Measurements from ENCODE around the gene CLCF1.
"Not testable (repeated sequence)": the region's sequence is repeated elsewhere in the genome, so short reads cannot be mapped to it uniquely, and the experiment has no call there.

CLCF1 gene

DNA sequence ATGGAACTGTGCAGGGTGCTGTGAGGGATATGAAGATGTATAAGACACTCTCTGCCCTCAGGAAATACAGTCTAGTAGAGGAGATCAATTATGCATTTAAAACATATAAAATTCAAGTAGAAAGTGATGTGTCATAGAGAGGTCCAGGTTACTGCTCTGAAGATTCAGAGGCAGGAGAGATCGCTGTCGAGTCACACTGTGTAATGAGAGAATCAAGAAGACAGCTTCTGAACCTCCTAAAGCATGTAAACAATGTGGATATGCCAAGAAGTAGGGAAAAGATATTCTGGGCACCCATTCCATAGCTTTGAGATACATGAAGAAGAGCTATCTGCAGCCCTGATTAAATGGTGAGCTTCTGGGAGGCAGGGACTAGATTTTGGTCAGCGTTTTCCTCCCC, 53.4 kb downstream of the CLCF1 start:
- TF ChIP-seq, protein P1, sequence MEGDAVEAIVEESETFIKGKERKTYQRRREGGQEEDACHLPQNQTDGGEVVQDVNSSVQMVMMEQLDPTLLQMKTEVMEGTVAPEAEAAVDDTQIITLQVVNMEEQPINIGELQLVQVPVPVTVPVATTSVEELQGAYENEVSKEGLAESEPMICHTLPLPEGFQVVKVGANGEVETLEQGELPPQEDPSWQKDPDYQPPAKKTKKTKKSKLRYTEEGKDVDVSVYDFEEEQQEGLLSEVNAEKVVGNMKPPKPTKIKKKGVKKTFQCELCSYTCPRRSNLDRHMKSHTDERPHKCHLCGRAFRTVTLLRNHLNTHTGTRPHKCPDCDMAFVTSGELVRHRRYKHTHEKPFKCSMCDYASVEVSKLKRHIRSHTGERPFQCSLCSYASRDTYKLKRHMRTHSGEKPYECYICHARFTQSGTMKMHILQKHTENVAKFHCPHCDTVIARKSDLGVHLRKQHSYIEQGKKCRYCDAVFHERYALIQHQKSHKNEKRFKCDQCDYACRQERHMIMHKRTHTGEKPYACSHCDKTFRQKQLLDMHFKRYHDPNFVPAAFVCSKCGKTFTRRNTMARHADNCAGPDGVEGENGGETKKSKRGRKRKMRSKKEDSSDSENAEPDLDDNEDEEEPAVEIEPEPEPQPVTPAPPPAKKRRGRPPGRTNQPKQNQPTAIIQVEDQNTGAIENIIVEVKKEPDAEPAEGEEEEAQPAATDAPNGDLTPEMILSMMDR (IDR thresholded peaks at IDR 0.05; ENCODE audit: insufficient read depth, low read length, missing control alignments): no peak
- peak; percentile 31 for DNase-seq (ENCODE audit: low read depth, low spot score)
- ChIA-PET CTCF (interaction anchor here (0.7 to 12.2 kb wide), 9 partner anchors 11 to 238 kb away, joined by 3 to 295 read pairs (median 10); partner anchors contain the start of genes GRK2 and POLD4), POLR2A (no interaction called here)
- no peak overlapping the region for H3K4me3 ChIP-seq (ENCODE audit: low read depth, low read length)

DNA sequence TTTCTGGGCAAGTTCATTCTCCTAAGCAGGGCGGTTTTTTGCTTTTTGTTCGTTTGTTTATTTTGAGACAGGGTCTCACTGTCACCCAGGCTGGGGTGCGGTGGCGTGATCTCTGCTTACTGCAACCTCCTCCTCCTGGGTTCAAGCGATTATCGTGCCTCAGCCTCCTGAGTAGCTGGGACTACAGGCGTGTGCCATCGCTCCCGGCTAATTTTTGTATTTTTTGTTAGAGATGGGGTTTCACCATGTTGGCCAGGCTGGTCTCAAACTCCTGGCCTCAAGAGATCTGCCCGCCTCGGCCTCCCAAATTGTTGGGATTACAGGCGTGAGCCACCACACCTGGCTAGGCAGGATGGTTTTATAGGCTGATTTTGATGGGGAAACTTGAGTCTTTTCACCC, 54.5 kb downstream of the CLCF1 start:
- POLR2A ChIA-PET; H3K4me3 ChIP-seq (ENCODE audit: low read depth, low read length): not testable (repeated sequence)
- CTCF ChIA-PET: interaction anchor here (0.6 to 12.2 kb wide), 8 partner anchors 11 to 74 kb away, joined by 3 to 295 read pairs (median 12); partner anchors contain the start of genes GRK2 and POLD4

DNA sequence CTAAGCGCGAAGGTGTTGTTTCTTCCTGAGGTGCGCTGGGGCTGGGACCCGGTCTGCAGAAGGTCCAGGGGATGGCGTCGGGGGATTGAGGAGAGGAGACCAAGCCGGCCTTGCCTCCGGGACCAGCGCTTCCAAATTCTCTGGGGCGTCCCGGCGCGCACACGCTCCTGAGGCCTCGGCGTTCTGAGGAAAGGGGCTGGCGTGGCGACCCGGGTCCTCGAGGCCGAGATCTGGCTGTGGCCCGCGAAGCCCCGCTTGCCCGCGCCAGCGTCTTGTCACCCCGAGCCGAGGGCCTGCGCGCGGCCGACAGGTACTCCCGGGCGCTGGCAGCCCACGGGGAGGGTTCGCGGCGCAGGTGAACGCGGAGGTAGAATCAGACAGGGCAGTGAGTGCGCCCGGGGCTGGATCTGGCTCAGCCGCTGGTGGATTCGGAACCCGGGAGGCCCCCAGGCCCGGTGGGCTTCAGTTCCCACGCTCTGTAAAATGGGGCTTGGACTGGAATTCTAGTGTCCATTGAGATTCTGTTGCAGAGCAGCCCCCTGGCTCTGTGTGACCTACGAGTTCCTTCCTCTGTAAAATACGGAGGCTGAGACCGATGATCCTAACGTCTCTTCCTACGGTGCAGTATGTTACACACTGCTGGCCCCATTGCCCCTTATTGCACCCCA, 55.4 kb downstream of the CLCF1 start:
- peak overlapping the region; percentile 96 for H3K4me3 ChIP-seq (ENCODE audit: low read depth, low read length)
- no peak for DNase-seq (ENCODE audit: low read depth, low spot score)
- CTCF ChIA-PET: interaction anchor here (0.6 to 12.2 kb wide), 31 partner anchors 8 to 267 kb away, joined by 3 to 295 read pairs (median 7); partner anchors contain the start of genes ANKRD13D, GRK2, POLD4 and SSH3
- POLR2A ChIA-PET: interaction anchor here (0.8 to 4.6 kb wide), 9 partner anchors 10 to 84 kb away, joined by 3 to 28 read pairs (median 3); partner anchors contain the start of genes RAD9A and SSH3
- TF ChIP-seq, protein P1 (IDR thresholded peaks at IDR 0.05; ENCODE audit: insufficient read depth, low read length, missing control alignments): no peak

More for the DNA sequence above, 54.5 kb downstream of the CLCF1 start:
- DNase-seq (ENCODE audit: low read depth, low spot score): not testable (repeated sequence)

DNA sequence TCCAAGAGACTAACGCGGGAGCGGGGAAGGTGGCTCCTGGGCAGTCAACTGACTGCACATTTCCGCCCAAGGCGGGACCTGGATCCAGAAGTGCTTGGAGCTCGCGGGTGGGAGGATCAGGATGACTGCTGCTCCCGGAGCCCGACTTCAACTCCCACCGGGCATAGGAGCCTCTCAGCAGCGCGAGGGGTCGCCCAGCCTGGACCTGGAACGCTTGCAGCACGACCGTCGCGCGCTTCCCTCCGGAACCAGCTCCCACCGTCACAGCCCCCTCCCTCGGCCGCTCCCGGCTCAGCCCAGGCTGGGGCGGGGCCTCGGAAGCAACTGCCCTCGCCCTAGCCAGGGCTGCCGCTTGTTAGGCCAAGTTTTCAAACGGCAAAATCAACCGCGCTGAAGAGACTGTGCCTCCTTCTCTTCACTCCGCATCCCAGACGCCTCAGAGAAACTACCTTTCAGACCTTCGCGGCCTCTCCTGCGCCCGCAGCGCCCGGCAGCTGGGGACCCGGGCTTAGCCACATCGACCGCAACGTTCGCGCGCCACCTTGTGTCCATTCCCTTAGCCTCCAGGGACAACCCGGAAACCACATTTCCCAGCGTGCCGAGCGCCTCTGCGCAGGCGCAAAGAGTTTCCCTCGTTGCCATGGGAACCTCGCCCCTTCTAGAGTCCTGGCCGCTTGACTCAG, 56.1 kb downstream of the CLCF1 start:
- TF ChIP-seq, protein P1 (IDR thresholded peaks at IDR 0.05; ENCODE audit: insufficient read depth, low read length, missing control alignments): peak; percentile 93
- peak; percentile 53 for DNase-seq (ENCODE audit: low read depth, low spot score)
- H3K4me3 ChIP-seq (ENCODE audit: low read depth, low read length): peak overlapping the region; percentile 96
- CTCF ChIA-PET: interaction anchor here (0.8 to 12.2 kb wide), 38 partner anchors 9 to 266 kb away, joined by 3 to 295 read pairs (median 5); partner anchors contain the start of genes ANKRD13D, GRK2, POLD4 and SSH3
- POLR2A ChIA-PET: interaction anchor here (0.6 to 4.6 kb wide), 11 partner anchors 9 to 198 kb away, joined by 3 to 28 read pairs (median 3); partner anchors contain the start of genes KDM2A, RAD9A and SSH3

DNA sequence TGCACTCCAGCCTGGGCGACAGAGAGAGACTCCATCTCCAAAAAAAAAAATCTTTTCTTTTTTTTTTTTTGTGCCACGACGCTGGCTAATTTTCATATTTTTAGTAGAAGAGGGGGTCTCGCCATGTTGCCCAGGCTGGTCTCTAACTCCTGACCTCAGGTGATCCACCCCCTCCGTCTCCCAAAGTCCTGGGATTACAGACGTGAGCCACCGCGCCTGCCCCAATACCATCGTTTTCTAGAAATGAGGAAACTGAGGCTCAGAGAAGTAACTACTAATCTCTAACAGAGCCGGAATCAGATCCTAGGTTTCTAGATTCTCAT, 56.6 kb downstream of the CLCF1 start:
- ChIA-PET POLR2A (interaction anchor here (0.6 to 4.6 kb wide), 10 partner anchors 9 to 198 kb away, joined by 3 to 28 read pairs (median 4); partner anchors contain the start of genes KDM2A, RAD9A and SSH3), CTCF (interaction anchor here (0.8 to 12.2 kb wide), 34 partner anchors 9 to 266 kb away, joined by 3 to 295 read pairs (median 6); partner anchors contain the start of genes ANKRD13D, GRK2, POLD4 and SSH3)
- no peak for DNase-seq (ENCODE audit: low read depth, low spot score)
- TF ChIP-seq, protein P1 (IDR thresholded peaks at IDR 0.05; ENCODE audit: insufficient read depth, low read length, missing control alignments): no peak
- peak overlapping the region; percentile 96 for H3K4me3 ChIP-seq (ENCODE audit: low read depth, low read length)

DNA sequence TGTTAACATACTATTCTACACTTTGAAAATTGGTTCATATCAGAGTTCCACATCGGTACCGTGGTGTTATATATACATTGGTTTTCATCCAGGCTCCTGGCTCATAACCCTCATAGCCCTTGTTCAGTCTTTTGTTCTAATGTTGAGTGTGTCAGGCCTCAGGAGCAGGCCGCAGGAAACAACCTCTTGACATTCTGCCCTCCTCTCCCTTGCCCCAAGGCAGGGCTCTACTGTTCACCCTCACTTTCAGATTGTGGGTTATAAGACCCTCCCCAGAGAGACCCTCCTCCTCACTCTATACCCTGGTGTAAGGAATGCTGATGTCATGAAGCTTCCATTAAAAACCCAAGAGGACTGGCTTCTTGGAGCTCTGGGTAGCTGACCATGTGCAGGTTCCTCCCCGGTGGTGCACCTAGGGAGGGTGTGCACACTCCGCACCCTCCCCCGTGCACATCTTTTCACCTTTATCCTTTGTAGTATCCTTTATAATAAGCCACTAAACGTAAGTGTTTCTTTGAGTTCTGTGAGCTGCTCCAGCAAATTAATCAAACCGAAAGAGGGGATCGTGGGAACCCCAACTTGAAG, 58.0 kb downstream of the CLCF1 start:
- POLR2A ChIA-PET: interaction anchor here (0.6 to 4.6 kb wide), 3 partner anchors 12 to 1047 kb away, joined by 3 to 28 read pairs (median 3); partner anchors contain the start of gene SSH3
- TF ChIP-seq, protein P1 (IDR thresholded peaks at IDR 0.05; ENCODE audit: insufficient read depth, low read length, missing control alignments): no peak
- no peak overlapping the region for H3K4me3 ChIP-seq (ENCODE audit: low read depth, low read length)
- no peak for DNase-seq (ENCODE audit: low read depth, low spot score)
- CTCF ChIA-PET: interaction anchor here (1.1 to 12.2 kb wide), 6 partner anchors 26 to 243 kb away, joined by 3 to 295 read pairs (median 4); partner anchors contain the start of genes ANKRD13D, GRK2 and POLD4
